ENCODE data around the gene CSMD2.
"Not testable (repeated sequence)": the region's sequence is repeated elsewhere in the genome, so short reads cannot be mapped to it uniquely, and the experiment has no call there.

CSMD2 gene

DNA sequence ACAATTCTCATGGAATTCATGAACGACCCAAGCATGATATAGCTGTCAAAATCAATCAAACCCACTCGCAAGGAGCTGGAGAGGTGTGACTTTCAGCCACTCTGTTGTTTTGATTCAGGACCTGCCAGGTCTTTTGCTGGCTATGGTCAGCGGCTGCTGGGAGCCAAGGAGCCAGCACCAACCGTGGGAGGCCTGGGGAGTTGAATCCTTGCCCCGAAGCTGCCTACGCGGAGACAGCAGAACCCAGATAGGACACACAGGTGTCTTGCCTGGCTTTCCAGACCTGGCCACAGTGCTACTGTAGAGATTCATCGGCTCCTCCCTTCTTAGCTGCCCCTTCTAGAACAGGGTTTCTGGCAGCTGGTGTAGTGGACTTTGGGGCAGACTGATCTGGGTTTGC is 649.9 kb downstream of the CSMD2 start:
- no peak for DNase-seq

DNA sequence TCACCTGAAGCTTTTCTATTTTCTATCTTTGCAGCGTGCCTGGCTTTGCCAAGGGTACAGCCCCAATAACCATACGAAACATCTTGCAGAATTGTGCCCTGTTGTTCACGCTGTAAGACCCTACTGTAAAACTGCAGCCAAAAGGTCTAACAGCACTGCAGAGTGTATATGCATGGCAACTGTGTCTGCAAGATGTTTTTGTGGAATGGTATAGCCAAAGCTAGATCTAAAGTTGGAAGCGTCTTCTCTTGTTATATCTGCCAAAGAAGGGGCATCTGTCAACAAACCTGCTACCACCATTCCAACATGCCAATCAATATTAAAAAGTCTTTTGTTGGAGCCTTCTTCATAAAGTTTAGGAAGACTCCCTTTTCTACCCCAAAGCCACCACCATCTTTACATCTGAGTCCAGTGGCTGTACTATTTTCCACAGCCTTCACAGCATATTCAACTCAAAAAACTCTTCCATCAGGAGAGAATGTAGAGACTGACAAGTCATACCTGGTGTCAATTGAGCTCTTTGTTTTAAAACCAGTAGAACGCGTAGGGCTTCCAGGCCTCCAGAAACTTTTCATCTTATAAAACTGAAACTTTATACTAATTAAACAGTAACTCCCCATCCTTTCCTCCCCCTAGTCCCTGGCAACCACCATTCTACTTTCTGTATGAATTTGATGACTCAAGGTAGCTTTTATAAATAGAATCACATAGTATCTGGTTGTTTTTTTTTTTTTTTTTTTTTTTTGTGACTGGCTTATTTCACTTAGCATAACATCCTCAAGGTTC is 652.6 kb downstream of the CSMD2 start:
- DNase-seq: no peak

- DNase-seq: not testable (repeated sequence)
Observed at GRCh38 chr1:33509276-33509675, 655.8 kb downstream of the CSMD2 start.

DNA sequence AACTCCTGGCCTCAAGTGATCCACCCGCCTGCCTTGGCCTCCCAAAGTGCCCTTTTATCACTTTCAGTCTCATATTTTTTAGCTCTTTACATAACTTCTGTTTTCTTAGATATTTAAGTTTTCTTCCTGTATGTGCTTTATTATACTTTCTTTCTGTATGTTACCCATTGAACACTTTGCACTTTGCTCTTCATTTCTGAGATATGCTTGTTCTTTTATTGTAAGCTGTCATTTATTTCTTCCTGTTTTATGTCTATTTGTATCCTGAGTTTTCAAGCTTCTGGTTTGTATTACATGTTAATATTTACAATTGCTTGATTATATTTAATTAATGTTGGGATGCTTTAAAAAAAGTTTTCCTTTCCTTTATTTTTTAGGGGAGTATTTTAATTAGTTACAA is 656.9 kb downstream of the CSMD2 start:
- DNase-seq: no peak

DNA sequence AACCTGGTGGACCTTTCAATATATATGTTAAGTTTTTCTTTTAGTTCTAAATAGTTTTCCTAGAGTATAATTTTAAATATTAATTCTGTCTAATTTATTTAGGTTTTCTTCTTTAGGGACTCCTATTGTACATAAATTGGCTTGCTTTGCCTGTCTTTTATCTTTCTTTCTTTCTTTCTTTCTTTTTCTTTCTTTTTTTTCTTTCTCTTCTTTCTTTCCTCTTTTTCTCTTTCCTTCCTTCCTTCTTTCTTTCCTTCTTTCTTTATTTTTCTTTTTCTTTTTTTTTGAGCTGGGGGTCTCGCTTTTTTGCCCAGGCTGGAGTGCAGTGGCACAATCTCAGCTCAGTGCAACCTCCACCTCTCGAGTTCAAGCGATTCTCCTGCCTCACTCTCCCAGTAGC is 657.4 kb downstream of the CSMD2 start:
- DNase-seq: no peak

DNA sequence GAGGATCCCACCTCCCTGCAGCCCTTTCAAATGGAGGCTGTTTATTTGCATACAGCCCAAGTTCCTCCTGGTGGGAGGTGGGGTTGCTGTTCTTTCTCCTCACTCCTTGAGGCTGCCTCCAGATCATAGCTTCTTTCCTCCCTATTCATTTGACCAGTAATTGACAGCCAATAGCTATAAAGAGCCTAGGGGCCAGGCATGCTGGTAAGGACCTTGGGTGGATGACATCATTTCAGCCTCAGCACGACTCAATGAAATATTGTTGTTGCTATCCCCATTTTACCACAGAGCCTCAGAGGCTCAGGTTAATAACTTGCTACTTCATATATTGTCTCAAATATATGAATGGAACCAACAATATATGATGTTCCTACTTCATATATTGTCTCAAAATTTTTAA is 661.5 kb downstream of the CSMD2 start:
- DNase-seq: no peak

- no peak for DNase-seq
Observed at GRCh38 chr1:33502726-33503125, 662.3 kb downstream of the CSMD2 start.

DNA sequence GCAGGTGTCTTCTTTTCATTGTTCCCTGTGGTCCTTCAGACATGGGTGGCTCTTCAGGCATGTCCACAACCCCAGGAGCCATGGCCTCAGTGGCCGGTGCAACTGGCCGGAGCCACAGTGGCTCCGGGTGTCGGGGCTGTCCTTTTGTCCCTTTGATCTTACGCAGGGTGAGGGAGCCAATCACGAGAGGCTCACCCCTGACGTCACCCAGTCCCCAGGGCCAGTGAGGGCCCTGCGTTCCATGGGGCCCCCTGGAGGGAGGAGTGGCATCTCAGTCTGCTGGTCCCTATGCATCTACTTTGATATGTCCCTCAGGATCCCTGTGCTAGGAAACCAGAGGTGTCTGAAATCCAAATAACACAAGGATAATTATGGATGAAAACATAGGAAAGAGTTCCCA is 663.3 kb downstream of the CSMD2 start:
- DNase-seq: no peak

DNA sequence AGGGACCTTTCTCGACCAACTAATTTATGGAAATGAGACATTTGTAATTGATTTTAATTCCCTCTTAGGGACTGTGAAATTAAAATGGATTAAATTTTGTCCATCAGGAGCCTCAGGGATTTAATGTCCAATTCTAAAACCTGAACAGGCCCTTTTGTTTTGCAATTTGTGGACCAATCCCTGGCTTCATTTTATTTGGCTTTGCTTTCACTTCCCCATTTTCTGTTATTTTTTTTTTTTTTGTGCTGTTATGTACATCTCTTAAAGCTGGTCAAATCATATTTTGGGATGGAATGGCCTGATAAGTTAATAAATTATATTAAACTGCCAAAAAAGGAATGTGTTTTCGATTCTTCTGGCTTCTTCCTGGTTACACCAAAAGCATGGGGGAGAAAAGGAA is 663.7 kb downstream of the CSMD2 start:
- DNase-seq: no peak

GRCh38 chr1:33500547-33500946 is 664.5 kb downstream of the CSMD2 start:
- DNase-seq: no peak

GRCh38 chr1:33497410-33497809 is 667.6 kb downstream of the CSMD2 start:
- no peak for DNase-seq

GRCh38 chr1:33494929-33495328 is 670.1 kb downstream of the CSMD2 start:
- no peak for DNase-seq

DNA sequence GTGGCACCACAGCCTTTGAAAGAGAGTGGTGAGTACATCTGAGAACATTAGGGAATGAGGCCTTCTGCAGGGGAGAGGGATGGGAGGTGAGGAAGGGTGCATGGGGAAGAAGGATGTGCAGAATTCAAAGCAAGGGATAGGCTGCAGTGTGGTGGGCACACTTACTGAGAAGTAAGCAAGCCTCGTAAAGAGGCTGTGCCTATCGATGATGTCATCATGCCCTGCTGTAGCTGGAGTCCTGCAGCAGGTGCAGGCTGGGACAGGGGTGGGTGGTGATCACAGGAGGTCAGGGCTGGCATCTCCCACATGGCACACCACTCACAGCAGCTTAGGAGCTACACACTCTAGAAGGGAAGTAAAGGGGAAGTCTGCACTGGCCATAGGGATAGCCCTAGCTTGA is 676.4 kb downstream of the CSMD2 start:
- no peak for DNase-seq

- no peak for DNase-seq
Observed at GRCh38 chr1:33482412-33482811, 682.6 kb downstream of the CSMD2 start.

GRCh38 chr1:33477451-33477850 is 687.6 kb downstream of the CSMD2 start:
- DNase-seq: no peak

DNA sequence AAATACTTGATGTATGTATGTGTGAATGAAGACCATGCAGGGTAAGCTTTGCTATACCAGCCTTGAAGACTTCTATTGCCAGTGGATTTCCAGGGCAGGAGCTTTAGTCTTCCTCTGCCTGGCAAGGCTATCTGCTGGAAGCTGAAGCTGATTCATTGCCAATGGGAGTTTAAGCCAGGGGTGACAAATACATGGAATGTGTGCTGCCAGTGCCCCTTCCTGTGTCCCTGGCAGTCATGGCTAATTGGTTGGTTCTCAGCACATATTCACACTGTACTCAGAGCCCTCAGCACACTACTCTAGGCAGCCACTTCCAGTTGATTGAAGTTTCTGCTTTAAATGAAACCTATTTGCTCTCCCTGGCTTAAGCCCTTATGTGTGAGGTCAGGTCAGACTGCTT is 691.1 kb downstream of the CSMD2 start:
- no peak for DNase-seq

GRCh38 chr1:33472269-33472980 is 692.6 kb downstream of the CSMD2 start, which contains the start of gene ZSCAN20:
ZSCAN20 (plus strand) TSS chr1:33472645; CDS start chr1:33479289, 6,644 bp downstream.
- peak; percentile 80 to 82 for DNase-seq

- DNase-seq: no peak
Observed at GRCh38 chr1:33471416-33471815, 693.6 kb downstream of the CSMD2 start.

- peak; percentile 47 to 50 for DNase-seq
Observed at GRCh38 chr1:33470495-33471012, 694.5 kb downstream of the CSMD2 start.

DNA sequence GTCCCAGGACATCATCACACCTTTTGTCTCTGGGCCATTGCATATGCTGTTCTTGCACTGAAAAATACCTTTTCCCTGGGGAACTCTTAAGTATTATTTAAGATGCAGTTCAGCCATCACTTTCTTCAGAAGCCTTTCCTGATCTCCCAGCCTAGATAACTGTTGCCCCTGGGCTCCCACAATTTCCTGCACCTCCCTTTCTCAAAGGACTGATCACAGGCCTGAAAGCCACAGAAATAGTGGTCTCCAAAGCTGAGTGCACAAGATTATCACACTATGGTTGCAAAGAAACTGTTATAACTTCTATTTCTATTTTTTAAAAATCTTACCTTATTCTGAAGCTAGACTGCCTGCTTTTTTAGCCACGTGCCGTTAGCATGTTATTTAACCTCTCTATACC is 695.3 kb downstream of the CSMD2 start:
- DNase-seq: no peak

- DNase-seq: no peak
Observed at GRCh38 chr1:33468967-33469366, 696.1 kb downstream of the CSMD2 start.

GRCh38 chr1:33468531-33468930 is 696.5 kb downstream of the CSMD2 start:
- no peak for DNase-seq

GRCh38 chr1:33468011-33468410 is 697.0 kb downstream of the CSMD2 start:
- DNase-seq: no peak

GRCh38 chr1:33466159-33466558 is 698.9 kb downstream of the CSMD2 start:
- no peak for DNase-seq

All from stimulated activated CD4-positive, alpha-beta T cell treated with anti-CD3 and anti-CD28 coated beads, Interleukin-2, amount 100 ng/mL, for 48 hours (primary cell).